Measurements from ENCODE around the gene MED20. TPM values are rescaled to one million over a fixed set of nuclear protein-coding genes. Genes with fewer than 3 reads are reported as not detected.
A peak's percentile ranks its signal among the peaks of the same experiment; 100 is the strongest.

Gene MED20
- total and polyA plus RNA-seq, 10 of the 15 experiments (the other 5 are each of a cell fraction or from before 2014, with no cell fraction given) = 13.4 to 24.8 (median 17.9) TPM

GRCh38 chr6:41941280-41942066 lies 20.5 kb upstream of the MED20 start, which contains the start of gene CCND3 (continued):
- TF ChIP-seq E2F8 (IDR thresholded peaks at IDR 0.05; ENCODE audit: low read depth, partially characterized antibody) (no peak), PAX8 (IDR thresholded peaks at IDR 0.05) (no peak), CBX5 (IDR thresholded peaks at IDR 0.05; ENCODE audit: low read depth) (no peak), KDM1A (IDR thresholded peaks at IDR 0.05; ENCODE audit: borderline replicate concordance) (no peak), MEF2B (IDR thresholded peaks at IDR 0.05; ENCODE audit: partially characterized antibody, poor library complexity, severe bottlenecking) (no peak), FOS (IDR thresholded peaks at IDR 0.05; ENCODE audit: borderline replicate concordance, extremely low read depth, insufficient read length) (no peak), ZBTB11 (CRISPR knock-in tag; IDR thresholded peaks at IDR 0.05) (no peak), EZH2 (IDR thresholded peaks at IDR 0.05; ENCODE audit: borderline replicate concordance, control insufficient read depth, low read depth, low read length) (no peak), MTA3 (IDR thresholded peaks at IDR 0.05; ENCODE audit: borderline replicate concordance, low read length) (no peak), NBN (IDR thresholded peaks at IDR 0.05) (no peak), NFXL1 (IDR thresholded peaks at IDR 0.05; ENCODE audit: borderline replicate concordance) (no peak), IRF4 (IDR thresholded peaks at IDR 0.05; ENCODE audit: low read depth, low read length) (no peak), FOXM1 (IDR thresholded peaks at IDR 0.05; ENCODE audit: low read depth, low read length) (no peak), TCF7 (IDR thresholded peaks at IDR 0.05; ENCODE audit: borderline replicate concordance) (no peak), CEBPZ (IDR thresholded peaks at IDR 0.05; ENCODE audit: low read depth, low read length) (no peak), BCL3 (IDR thresholded peaks at IDR 0.05; ENCODE audit: borderline replicate concordance, insufficient read depth, low read depth, low read length, poor library complexity, severe bottlenecking) (no peak), MEF2A (IDR thresholded peaks at IDR 0.05; ENCODE audit: insufficient read depth, low read depth, low read length) (no peak), EGR1 (IDR thresholded peaks at IDR 0.05; ENCODE audit: borderline replicate concordance in 1 of 2, low read depth in 2 of 2, low read length in 2 of 2) (peak in 1 of 2 experiments; percentile 7; a peak in 2 of 3 replicates), HDAC2 (IDR thresholded peaks at IDR 0.05) (no peak)

Measured in GM12878 (cell line).